GM12865 (cell line): Measurements from ENCODE around the gene CDC42BPB.

ENCODE experiments used
- DNase-seq: peaks from one replicate; pipeline ENCODE4 v3.0.0; 2010; ENCODE audit warnings: low read depth
- H3K4me3 ChIP-seq: 2 replicates; pipeline ENCODE4 v1.5.1; 2011; ENCODE audit warnings: mild to moderate bottlenecking, low read depth, low read length, control low read depth
- CTCF ChIP-seq: IDR thresholded peaks from 2 replicates; pipeline ENCODE4 v1.5.1; 2011; ENCODE audit warnings: low read length, control low read depth, low read depth, inconsistent platforms; ENCODE audit not compliant: insufficient read depth; ENCODE audit errors: missing control alignments

Gene CDC42BPB

GRCh38 chr14:102918438-102918837, 138.9 kb downstream of the CDC42BPB start:
- DNase-seq: no peak
- no peak overlapping the region for H3K4me3 ChIP-seq
- TF ChIP-seq CTCF: no peak

- TF ChIP-seq CTCF: peak; percentile 71
- peak; percentile 71 for DNase-seq
- no peak overlapping the region for H3K4me3 ChIP-seq
These were observed 139.7 kb downstream of the CDC42BPB start for GRCh38 chr14:102917469-102918211.

GRCh38 chr14:102917056-102917385, 140.3 kb downstream of the CDC42BPB start:
- TF ChIP-seq CTCF: no peak
- DNase-seq: no peak
- no peak overlapping the region for H3K4me3 ChIP-seq

DNA sequence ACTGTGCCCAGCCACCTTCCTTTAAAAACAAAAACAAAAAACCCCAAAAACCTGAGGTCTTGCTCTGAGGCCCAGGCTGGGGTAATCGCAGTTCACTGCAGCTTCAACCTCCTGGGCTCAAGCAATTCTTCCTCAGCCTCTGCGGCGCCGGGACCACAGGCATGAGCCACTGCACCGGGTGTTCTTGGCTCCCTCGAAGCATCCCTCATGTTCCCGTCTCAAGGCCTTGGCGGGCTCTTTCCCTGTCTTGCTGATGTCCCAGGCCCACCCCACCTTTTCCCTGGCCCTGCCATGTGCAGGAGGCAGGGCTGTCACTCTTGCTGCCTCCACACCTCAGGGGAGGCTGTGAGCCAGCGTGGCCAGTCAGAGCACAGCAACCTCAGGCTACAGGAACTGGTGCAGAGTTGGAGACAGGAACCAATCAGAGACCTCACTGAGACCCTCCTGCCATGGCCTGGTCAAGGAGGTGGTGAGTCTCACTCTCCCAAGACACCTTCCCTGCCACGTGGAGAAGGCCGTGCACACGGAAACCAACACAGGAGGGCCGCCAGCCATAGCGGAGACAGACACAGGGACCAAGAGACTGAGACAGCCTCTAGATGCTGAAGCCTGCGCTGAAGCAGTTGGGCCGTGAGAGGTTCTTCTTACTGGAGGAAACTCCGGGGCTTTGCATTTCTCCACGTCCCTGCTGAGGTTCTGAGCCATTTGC, 140.8 kb downstream of the CDC42BPB start:
- no peak for TF ChIP-seq CTCF
- no peak overlapping the region for H3K4me3 ChIP-seq
- no peak for DNase-seq

- H3K4me3 ChIP-seq: no peak overlapping the region
- DNase-seq: no peak
- TF ChIP-seq CTCF: no peak
These were observed 141.8 kb downstream of the CDC42BPB start for GRCh38 chr14:102915292-102916110.

- TF ChIP-seq CTCF: no peak
- no peak overlapping the region for H3K4me3 ChIP-seq
- DNase-seq: no peak
These were observed 142.7 kb downstream of the CDC42BPB start for GRCh38 chr14:102914474-102915291.
